HCT116 (cell line): ENCODE measurements around the gene ADGRL3. TPM values are rescaled to one million over a fixed set of nuclear protein-coding genes. Genes with fewer than 3 reads are reported as not detected.

Source experiments
- ATAC-seq: fragments of 200-7000 bp; cut with Tn5 transposase; 2 replicates; pipeline ENCODE4 v1.9.1; 2020; ENCODE audit warnings: mild to moderate bottlenecking, moderate library complexity
- BruUV-seq: library from RNA; stranded (reverse); fragments of 400-500 nt; replicated peaks from 2 replicates; lab custom pipeline; 2021; lab: Mats Ljungman, UMichigan
- CTCF ChIA-PET: fragments of 300-600 bp; sonication (Branson Sonifier 250); formaldehyde crosslinking; loops from one replicate; lab custom pipeline; 2021; ENCODE audit warnings: antibody characterized with exemption; lab: Charles Lee
- POLR2A ChIA-PET: fragments of 300-600, 350-600 bp; sonication (Branson Sonifier 250); formaldehyde crosslinking; loops from one replicate; lab custom pipeline; 2021; ENCODE audit warnings: antibody characterized with exemption; lab: Charles Lee
- RAD21 ChIA-PET, 2 experiments: fragments of 300-600 bp; sonication (Branson Sonifier 250); formaldehyde crosslinking; loops; one replicate each; lab custom pipeline; 2023; ENCODE audit warnings: low total read pairs in 2 of 2; ENCODE audit not compliant: uncharacterized antibody in 2 of 2, unreplicated experiment in 2 of 2, low non-redundant PET in 1 of 2; lab: Charles Lee
- DNase-seq: peaks from one replicate; pipeline ENCODE4 v3.0.0-alpha.2; 2010; ENCODE audit warnings: low read depth, low spot score
- H2AFZ ChIP-seq: fragments of 200-600 bp; shearing (Covaris generic), sonication (generic); 2 replicates; pipeline ENCODE4 v1.6.1; 2017; ENCODE audit warnings: low read depth, mixed run types, mixed read lengths, antibody characterized with exemption, low read length; ENCODE audit not compliant: poor library complexity, severe bottlenecking
- H3K27ac ChIP-seq: 2 replicates; pipeline ENCODE4 v1.5.1; 2012; ENCODE audit warnings: low read depth, low read length
- H3K27me3 ChIP-seq: fragments of 200-600 bp; sonication (generic); 2 replicates; pipeline ENCODE4 v1.6.1; 2016; ENCODE audit warnings: mixed run types, low read length, mixed read lengths; ENCODE audit not compliant: insufficient read depth
- H3K36me3 ChIP-seq, 2 experiments: fragments of 200-500 bp in 1 of 2; fragments of 200-600 bp in 1 of 2; sonication (Bioruptor generic) in 1 of 2; sonication (generic) in 1 of 2; 2 replicates each; pipeline versions ENCODE4 v1.5.1 to v1.6.1; 2014 to 2016; ENCODE audit warnings: low read length in 2 of 2, inconsistent platforms in 1 of 2, mixed read lengths in 1 of 2, mixed run types in 1 of 2; ENCODE audit not compliant: insufficient read depth in 2 of 2, control insufficient read depth in 1 of 2
- H3K4me1 ChIP-seq, 2 experiments: fragments of 200-600 bp in 1 of 2; sonication (generic) in 1 of 2; 2 replicates each; pipeline versions ENCODE4 v1.5.1 to v1.6.1; 2012 to 2017; ENCODE audit warnings: low read length in 2 of 2, inconsistent platforms in 1 of 2, mild to moderate bottlenecking in 1 of 2, mixed read lengths in 1 of 2, mixed run types in 1 of 2, moderate library complexity in 1 of 2; ENCODE audit not compliant: insufficient read depth in 2 of 2, control insufficient read depth in 1 of 2
- H3K4me2 ChIP-seq: fragments of 200-600 bp; sonication (generic); 2 replicates; pipeline ENCODE4 v1.6.1; 2017; ENCODE audit warnings: mixed run types, low read length, mixed read lengths
- H3K4me3 ChIP-seq, 2 experiments: fragments of 200-600 bp in 1 of 2; sonication (generic) in 1 of 2; replicated peaks in 1 of 2; 2 replicates each; pipeline ENCODE4 v1.5.1; 2011 to 2016; ENCODE audit warnings: low read length in 2 of 2, control low read depth in 1 of 2, low read depth in 1 of 2, mild to moderate bottlenecking in 1 of 2, mixed read lengths in 1 of 2, mixed run types in 1 of 2
- H3K79me2 ChIP-seq: fragments of 200-600 bp; sonication (generic); 2 replicates; pipeline ENCODE4 v1.6.1; 2017; ENCODE audit warnings: mild to moderate bottlenecking, mixed run types, low read length, moderate library complexity, mixed read lengths; ENCODE audit not compliant: insufficient read depth
- H3K9ac ChIP-seq: fragments of 200-600 bp; sonication (generic); 2 replicates; pipeline ENCODE4 v1.6.1; 2016; ENCODE audit warnings: low read length, mixed read lengths
- H3K9me2 ChIP-seq: fragments of 200-600 bp; sonication (generic), shearing (Covaris generic); 2 replicates; pipeline ENCODE4 v1.6.1; 2017; ENCODE audit warnings: mixed run types, mild to moderate bottlenecking, moderate library complexity; ENCODE audit not compliant: insufficient read depth
- H3K9me3 ChIP-seq, 2 experiments: fragments of 200-500 bp in 1 of 2; fragments of 200-600 bp in 1 of 2; sonication (Bioruptor generic) in 1 of 2; sonication (generic) in 1 of 2; 2 replicates each; pipeline ENCODE4 v1.6.1; 2014 to 2017; ENCODE audit warnings: low read length in 2 of 2, mixed read lengths in 2 of 2, inconsistent platforms in 1 of 2, low read depth in 1 of 2, mild to moderate bottlenecking in 1 of 2, mixed run types in 1 of 2, moderate library complexity in 1 of 2; ENCODE audit not compliant: control insufficient read depth in 1 of 2, insufficient read depth in 1 of 2
- H4K20me1 ChIP-seq: fragments of 200-600 bp; sonication (generic), shearing (Covaris generic); 2 replicates; pipeline ENCODE4 v1.6.1; 2017; ENCODE audit warnings: mixed run types, mild to moderate bottlenecking, moderate library complexity; ENCODE audit not compliant: insufficient read depth
- ATF3 ChIP-seq: IDR thresholded peaks from 2 replicates; pipeline ENCODE4 v1.6.1; 2012
- CBX3 ChIP-seq: IDR thresholded peaks from 2 replicates; pipeline ENCODE4 v1.6.1; 2012; ENCODE audit warnings: low read depth
- CEBPB ChIP-seq: IDR thresholded peaks from 2 replicates; pipeline ENCODE4 v1.6.1; 2012; ENCODE audit warnings: low read depth
- EGR1 ChIP-seq: IDR thresholded peaks from 2 replicates; pipeline ENCODE4 v1.6.1; 2012; ENCODE audit warnings: low read depth
- EZH2 ChIP-seq: fragments of 200-600 bp; sonication (generic); IDR thresholded peaks from 2 replicates; pipeline ENCODE4 v1.6.1; 2017; ENCODE audit warnings: antibody characterized with exemption, mixed run types
- EZH2phosphoT487 ChIP-seq: fragments of 200-600 bp; IDR thresholded peaks from 2 replicates; pipeline ENCODE4 v1.6.1; 2018; ENCODE audit warnings: antibody characterized with exemption, borderline replicate concordance
- MAX ChIP-seq: IDR thresholded peaks from 2 replicates; pipeline ENCODE4 v1.6.1; 2012
- POLR2A ChIP-seq: IDR thresholded peaks from 2 replicates; pipeline ENCODE4 v1.7.0; 2011; ENCODE audit warnings: borderline replicate concordance; ENCODE audit not compliant: insufficient read depth, insufficient read length; ENCODE audit errors: extremely low read depth
- POLR2AphosphoS5 ChIP-seq: IDR thresholded peaks from 2 replicates; pipeline ENCODE4 v1.6.1; 2011; ENCODE audit warnings: mild to moderate bottlenecking, low read depth, low read length, moderate library complexity
- RAD21 ChIP-seq: IDR thresholded peaks from 2 replicates; pipeline ENCODE4 v1.6.1; 2012; ENCODE audit warnings: low read depth, mild to moderate bottlenecking
- SP1 ChIP-seq: IDR thresholded peaks from 2 replicates; pipeline ENCODE4 v1.6.1; 2012; ENCODE audit warnings: low read depth
- SRF ChIP-seq: IDR thresholded peaks from 2 replicates; pipeline ENCODE4 v1.6.1; 2012; ENCODE audit warnings: low read depth
- TCF7L2 ChIP-seq: IDR thresholded peaks from 2 replicates; pipeline ENCODE4 v1.7.0; 2011; ENCODE audit warnings: borderline replicate concordance, inconsistent platforms; ENCODE audit not compliant: insufficient read depth, insufficient read length; ENCODE audit errors: extremely low read depth
- YY1 ChIP-seq: IDR thresholded peaks from 2 replicates; pipeline ENCODE4 v1.6.1; 2011; ENCODE audit warnings: low read length, low read depth, moderate library complexity, mild to moderate bottlenecking; ENCODE audit not compliant: insufficient replicate concordance; ENCODE audit errors: extremely low read depth
- ZBTB33 ChIP-seq: IDR thresholded peaks from 2 replicates; pipeline ENCODE4 v1.6.1; 2011; ENCODE audit warnings: mild to moderate bottlenecking, low read length, moderate library complexity; ENCODE audit not compliant: insufficient replicate concordance; ENCODE audit errors: extremely low read depth
- ZFX ChIP-seq: fragments of 450-650 bp; IDR thresholded peaks from 2 replicates; pipeline ENCODE4 v1.6.1; 2017
- ZNF274 ChIP-seq: fragments of 200-500 bp; sonication (Bioruptor generic); IDR thresholded peaks from 2 replicates; pipeline ENCODE4 v1.6.1; 2014; ENCODE audit warnings: mild to moderate bottlenecking, low read depth, low read length, inconsistent platforms
- intact Hi-C: fragments of 100-400 bp; cut with micrococcal nuclease; formaldehyde crosslinking; loops from 2 replicates; pipeline ENCODE4 v1.10.0; 2022
- total RNA-seq: library from RNA; stranded (reverse); gene quantifications from one replicate; pipeline ENCODE4 v1.2.1, GENCODE V29; 2021; ENCODE audit not compliant: unreplicated experiment

Gene ADGRL3
- total RNA-seq, 1 experiment from 2014 or later, result not detected

- H3K9me2 ChIP-seq, result no peaks in the 10 kb centered on the region
- no peaks in the 10 kb centered on the region for H3K79me2 ChIP-seq
- ATAC-seq, result no peak
- TF ChIP-seq ATF3 (no peak), SRF (no peak), EZH2 (no peak), POLR2AphosphoS5 (no peak), ZBTB33 (no peak)
- RAD21 ChIA-PET, result no interaction called here
- no peak overlapping the region for H3K4me2 ChIP-seq
- CTCF ChIA-PET, result no interaction called here
- peaks cover 5 to 18% of the 10 kb centered on the region in 2 experiments; a peak in 2 of 4 replicates for H3K9me3 ChIP-seq
- DNase-seq, result no peak
- H3K36me3 ChIP-seq, result no peaks in the 10 kb centered on the region
- intact Hi-C loops, result no loop called here
- no peak overlapping the region for H3K4me3 ChIP-seq
- POLR2A ChIA-PET, result no interaction called here
- no peak overlapping the region for H2AFZ ChIP-seq
- no peaks in the 10 kb centered on the region for H3K4me1 ChIP-seq
- no TSS peak for BruUV-seq
- H4K20me1 ChIP-seq, result no peaks in the 10 kb centered on the region
- H3K9ac ChIP-seq, result no peak overlapping the region
- no peak overlapping the region for H3K27ac ChIP-seq
- no peaks in the 10 kb centered on the region for H3K27me3 ChIP-seq
Observed at GRCh38 chr4:61243962-61244361, 43.8 kb downstream of the ADGRL3 start.

- ChIA-PET RAD21 (no interaction called here), CTCF (no interaction called here), POLR2A (no interaction called here)
- Histone ChIP-seq H2AFZ (no peak overlapping the region), H3K9ac (no peak overlapping the region), H3K4me3 (no peak overlapping the region), H3K4me1 (no peaks in the 10 kb centered on the region), H3K27ac (no peak overlapping the region), H4K20me1 (no peaks in the 10 kb centered on the region), H3K79me2 (no peaks in the 10 kb centered on the region), H3K27me3 (no peaks in the 10 kb centered on the region), H3K36me3 (no peaks in the 10 kb centered on the region), H3K9me2 (no peaks in the 10 kb centered on the region), H3K4me2 (no peak overlapping the region), H3K9me3 (peaks cover 10 to 20% of the 10 kb centered on the region in 2 experiments; a peak in 2 of 4 replicates)
- ATAC-seq (no peak), DNase-seq (no peak)
- intact Hi-C loops, result no loop called here
- no TSS peak for BruUV-seq
- no peak for TF ChIP-seq MAX
- no peak for TF ChIP-seq SP1
- TF ChIP-seq POLR2A, result no peak
- no peak for TF ChIP-seq ZNF274
- TF ChIP-seq RAD21, result no peak
- no peak for TF ChIP-seq EZH2phosphoT487
- no peak for TF ChIP-seq CBX3
- TF ChIP-seq CEBPB, result no peak
- TF ChIP-seq EGR1, result no peak
- no peak for TF ChIP-seq ZBTB33
- TF ChIP-seq YY1, result no peak
- TF ChIP-seq EZH2, result no peak
- TF ChIP-seq ZFX, result no peak
- TF ChIP-seq TCF7L2, result no peak
Observed at GRCh38 chr4:61245069-61245714, 45.1 kb downstream of the ADGRL3 start.
